Measurements from ENCODE around the gene TMEM184B.
A peak's percentile ranks its signal among the peaks of the same experiment; 100 is the strongest.

DNA sequence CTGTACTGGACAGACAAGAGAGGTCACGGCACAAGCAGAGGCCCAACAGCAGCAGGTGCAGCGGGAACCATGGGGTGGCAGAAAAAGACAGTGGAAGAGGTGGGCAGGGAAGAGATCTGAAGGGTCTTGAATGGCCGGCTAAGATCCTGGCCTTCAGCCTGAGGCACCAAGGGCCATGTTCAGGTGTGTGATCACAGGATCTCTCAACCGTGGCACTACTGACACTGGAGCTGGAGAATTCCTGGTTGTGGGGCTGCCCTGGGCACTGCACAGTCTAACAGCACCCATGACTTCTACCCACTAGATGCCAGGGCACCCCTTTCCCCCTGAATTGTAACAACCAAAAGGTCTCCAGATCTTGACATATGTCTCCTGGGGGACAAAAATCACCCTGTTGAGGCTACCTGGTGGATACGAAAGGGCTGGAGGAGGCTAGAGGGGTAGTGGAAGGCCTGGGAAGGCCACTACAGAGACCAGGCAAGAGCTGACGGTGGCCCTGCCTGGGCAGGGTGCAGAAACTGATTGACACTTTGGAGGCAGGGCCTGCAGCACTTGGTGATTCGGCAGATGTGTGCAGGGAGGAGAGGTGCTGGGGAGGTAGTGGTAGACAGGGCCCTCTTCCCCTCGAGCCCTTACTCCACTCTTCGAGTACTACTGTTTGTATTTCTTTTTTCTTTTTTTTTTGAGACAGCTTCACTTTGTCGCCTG lies 36.1 kb upstream of the TMEM184B start:
- TF ChIP-seq, protein P1, sequence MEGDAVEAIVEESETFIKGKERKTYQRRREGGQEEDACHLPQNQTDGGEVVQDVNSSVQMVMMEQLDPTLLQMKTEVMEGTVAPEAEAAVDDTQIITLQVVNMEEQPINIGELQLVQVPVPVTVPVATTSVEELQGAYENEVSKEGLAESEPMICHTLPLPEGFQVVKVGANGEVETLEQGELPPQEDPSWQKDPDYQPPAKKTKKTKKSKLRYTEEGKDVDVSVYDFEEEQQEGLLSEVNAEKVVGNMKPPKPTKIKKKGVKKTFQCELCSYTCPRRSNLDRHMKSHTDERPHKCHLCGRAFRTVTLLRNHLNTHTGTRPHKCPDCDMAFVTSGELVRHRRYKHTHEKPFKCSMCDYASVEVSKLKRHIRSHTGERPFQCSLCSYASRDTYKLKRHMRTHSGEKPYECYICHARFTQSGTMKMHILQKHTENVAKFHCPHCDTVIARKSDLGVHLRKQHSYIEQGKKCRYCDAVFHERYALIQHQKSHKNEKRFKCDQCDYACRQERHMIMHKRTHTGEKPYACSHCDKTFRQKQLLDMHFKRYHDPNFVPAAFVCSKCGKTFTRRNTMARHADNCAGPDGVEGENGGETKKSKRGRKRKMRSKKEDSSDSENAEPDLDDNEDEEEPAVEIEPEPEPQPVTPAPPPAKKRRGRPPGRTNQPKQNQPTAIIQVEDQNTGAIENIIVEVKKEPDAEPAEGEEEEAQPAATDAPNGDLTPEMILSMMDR (IDR thresholded peaks at IDR 0.05 in 2 of 3, conservative IDR thresholded peaks at IDR 0.05 in 1 of 3; ENCODE audit: control insufficient read depth in 2 of 3, extremely low read depth in 1 of 3, insufficient read depth in 1 of 3, low read depth in 3 of 3, low read length in 3 of 3) = no peak
- no peak for TF ChIP-seq RUNX3 (IDR thresholded peaks at IDR 0.05; ENCODE audit: low read length)
- TF ChIP-seq CEBPB (IDR thresholded peaks at IDR 0.05; ENCODE audit: borderline replicate concordance in 1 of 2, low read depth in 2 of 2, low read length in 2 of 2) = no peak
- TF ChIP-seq ETV6 (conservative IDR thresholded peaks at IDR 0.05 in 1 of 2, IDR thresholded peaks at IDR 0.05 in 1 of 2; ENCODE audit: borderline replicate concordance in 1 of 2, low read depth in 1 of 2) = no peak
- no peak for TF ChIP-seq POLR2A (IDR thresholded peaks at IDR 0.05; ENCODE audit: low read depth, low read length)
- TF ChIP-seq, protein P2, sequence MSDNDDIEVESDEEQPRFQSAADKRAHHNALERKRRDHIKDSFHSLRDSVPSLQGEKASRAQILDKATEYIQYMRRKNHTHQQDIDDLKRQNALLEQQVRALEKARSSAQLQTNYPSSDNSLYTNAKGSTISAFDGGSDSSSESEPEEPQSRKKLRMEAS (IDR thresholded peaks at IDR 0.05; ENCODE audit: low read depth, low read length) = no peak
- TF ChIP-seq, protein P3, sequence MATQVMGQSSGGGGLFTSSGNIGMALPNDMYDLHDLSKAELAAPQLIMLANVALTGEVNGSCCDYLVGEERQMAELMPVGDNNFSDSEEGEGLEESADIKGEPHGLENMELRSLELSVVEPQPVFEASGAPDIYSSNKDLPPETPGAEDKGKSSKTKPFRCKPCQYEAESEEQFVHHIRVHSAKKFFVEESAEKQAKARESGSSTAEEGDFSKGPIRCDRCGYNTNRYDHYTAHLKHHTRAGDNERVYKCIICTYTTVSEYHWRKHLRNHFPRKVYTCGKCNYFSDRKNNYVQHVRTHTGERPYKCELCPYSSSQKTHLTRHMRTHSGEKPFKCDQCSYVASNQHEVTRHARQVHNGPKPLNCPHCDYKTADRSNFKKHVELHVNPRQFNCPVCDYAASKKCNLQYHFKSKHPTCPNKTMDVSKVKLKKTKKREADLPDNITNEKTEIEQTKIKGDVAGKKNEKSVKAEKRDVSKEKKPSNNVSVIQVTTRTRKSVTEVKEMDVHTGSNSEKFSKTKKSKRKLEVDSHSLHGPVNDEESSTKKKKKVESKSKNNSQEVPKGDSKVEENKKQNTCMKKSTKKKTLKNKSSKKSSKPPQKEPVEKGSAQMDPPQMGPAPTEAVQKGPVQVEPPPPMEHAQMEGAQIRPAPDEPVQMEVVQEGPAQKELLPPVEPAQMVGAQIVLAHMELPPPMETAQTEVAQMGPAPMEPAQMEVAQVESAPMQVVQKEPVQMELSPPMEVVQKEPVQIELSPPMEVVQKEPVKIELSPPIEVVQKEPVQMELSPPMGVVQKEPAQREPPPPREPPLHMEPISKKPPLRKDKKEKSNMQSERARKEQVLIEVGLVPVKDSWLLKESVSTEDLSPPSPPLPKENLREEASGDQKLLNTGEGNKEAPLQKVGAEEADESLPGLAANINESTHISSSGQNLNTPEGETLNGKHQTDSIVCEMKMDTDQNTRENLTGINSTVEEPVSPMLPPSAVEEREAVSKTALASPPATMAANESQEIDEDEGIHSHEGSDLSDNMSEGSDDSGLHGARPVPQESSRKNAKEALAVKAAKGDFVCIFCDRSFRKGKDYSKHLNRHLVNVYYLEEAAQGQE (IDR thresholded peaks at IDR 0.05; ENCODE audit: low read depth, low read length) = no peak
- TF ChIP-seq NR2C1 (IDR thresholded peaks at IDR 0.05) = no peak
- TF ChIP-seq CHD4 (IDR thresholded peaks at IDR 0.05) = no peak
- no peak for TF ChIP-seq PAX5 (IDR thresholded peaks at IDR 0.05; ENCODE audit: borderline replicate concordance, low read depth, low read length)
- 0 out of 2 replicates have a peak, but pooled peaks have one; percentile 22 for TF ChIP-seq POLR2AphosphoS5 (IDR thresholded peaks at IDR 0.05; ENCODE audit: low read length)
- TF ChIP-seq FOXM1 (IDR thresholded peaks at IDR 0.05; ENCODE audit: low read depth, low read length) = no peak

All from GM12878 (cell line).